GM23338 (cell line): ENCODE data around the gene BNC2.

Source experiments
- CREB1 ChIP-seq: fragments of 250-450 bp; sonication (Bioruptor Pico); IDR thresholded peaks from 2 replicates; pipeline ENCODE4 v1.5.0; 2020; ENCODE audit warnings: low read depth, mild to moderate bottlenecking, moderate library complexity
- CTCF ChIP-seq, 2 experiments: fragments of 200-600 bp in 1 of 2; sonication (generic) in 1 of 2; conservative IDR thresholded peaks; 2 replicates each; pipeline versions ENCODE4 v1.5.1 to v1.6.1; 2016 to 2017; ENCODE audit warnings: antibody characterized with exemption in 2 of 2, low read depth in 2 of 2, mild to moderate bottlenecking in 2 of 2, moderate library complexity in 1 of 2
- ETS1 ChIP-seq: IDR thresholded peaks from 2 replicates; pipeline ENCODE4 v1.6.1; 2016; ENCODE audit warnings: antibody characterized with exemption
- EZH2 ChIP-seq: fragments of 200-600 bp; sonication (generic); IDR thresholded peaks from one replicate; pipeline ENCODE4 v1.8.0; 2017; ENCODE audit warnings: antibody characterized with exemption, mild to moderate bottlenecking, low read depth; ENCODE audit not compliant: unreplicated experiment
- EZH2phosphoT487 ChIP-seq: fragments of 200-600 bp; sonication (generic); IDR thresholded peaks from one replicate; pipeline ENCODE4 v1.8.1; 2018; ENCODE audit warnings: antibody characterized with exemption; ENCODE audit not compliant: unreplicated experiment
- JUNB ChIP-seq: IDR thresholded peaks from one replicate; pipeline ENCODE4 v1.6.1; 2016; ENCODE audit warnings: antibody characterized with exemption; ENCODE audit not compliant: unreplicated experiment
- NANOG ChIP-seq: IDR thresholded peaks from 2 replicates; pipeline ENCODE4 v1.6.1; 2016; ENCODE audit warnings: antibody characterized with exemption, borderline replicate concordance
- POLR2AphosphoS5 ChIP-seq: IDR thresholded peaks from 2 replicates; pipeline ENCODE4 v1.6.1; 2016; ENCODE audit warnings: antibody characterized with exemption, low read depth
- REST ChIP-seq: IDR thresholded peaks from one replicate; pipeline ENCODE4 v1.6.1; 2018; ENCODE audit warnings: antibody characterized with exemption; ENCODE audit not compliant: unreplicated experiment
- STAT1 ChIP-seq: IDR thresholded peaks from one replicate; pipeline ENCODE4 v1.6.1; 2016; ENCODE audit warnings: antibody characterized with exemption; ENCODE audit not compliant: unreplicated experiment
- ZNF114 ChIP-seq: fragments of 250-450 bp; sonication (Bioruptor Pico); IDR thresholded peaks from 2 replicates; pipeline ENCODE4 v1.5.0; 2020; ENCODE audit warnings: mild to moderate bottlenecking, moderate library complexity
- ZNF331 ChIP-seq: fragments of 250-450 bp; sonication (Bioruptor Pico); IDR thresholded peaks from 2 replicates; pipeline ENCODE4 v1.5.0; 2020; ENCODE audit warnings: low read depth, mild to moderate bottlenecking, moderate library complexity
- ZNF462 ChIP-seq: fragments of 250-450 bp; sonication (Bioruptor Pico); IDR thresholded peaks from 2 replicates; pipeline ENCODE4 v1.5.0; 2020; ENCODE audit warnings: mild to moderate bottlenecking, moderate library complexity

GRCh38 chr9:16593746-16594145 lies 276.7 kb downstream of the BNC2 start:
- TF ChIP-seq CREB1 (CRISPR knock-in tag) (no peak), CTCF (conservative IDR thresholded peaks at IDR 0.05; ENCODE audit: low read depth in 2 of 2) (no peak), EZH2 (no peak), EZH2phosphoT487 (no peak), REST (no peak), NANOG (no peak), POLR2AphosphoS5 (no peak), ZNF114 (CRISPR knock-in tag) (no peak), STAT1 (no peak), JUNB (no peak), ETS1 (no peak), ZNF462 (no peak), ZNF331 (no peak)
